Neural cell (in vitro differentiated cells): Measurements from ENCODE around the gene COBL.

Experiments
- EP300 ChIP-seq: fragments of 450-650 bp; conservative IDR thresholded peaks from 2 replicates; pipeline ENCODE4 v1.6.1; 2014; ENCODE audit warnings: antibody characterized with exemption, mild to moderate bottlenecking, moderate library complexity; ENCODE audit not compliant: poor library complexity, severe bottlenecking
- EZH2 ChIP-seq: fragments of 200-600, 300-800 bp; shearing (Covaris generic), sonication (generic); IDR thresholded peaks from 2 replicates; pipeline ENCODE4 v1.6.1; 2014; ENCODE audit warnings: antibody characterized with exemption, low read length, borderline replicate concordance, mild to moderate bottlenecking; ENCODE audit not compliant: insufficient read depth, poor library complexity, severe bottlenecking
- REST ChIP-seq: IDR thresholded peaks from 2 replicates; pipeline ENCODE4 v1.6.1; 2012; ENCODE audit warnings: borderline replicate concordance
- SMC3 ChIP-seq: fragments of 450-650 bp; conservative IDR thresholded peaks from 2 replicates; pipeline ENCODE4 v1.6.1; 2014; ENCODE audit warnings: antibody characterized with exemption, mild to moderate bottlenecking, moderate library complexity; ENCODE audit not compliant: poor library complexity
- TAF1 ChIP-seq: IDR thresholded peaks from 2 replicates; pipeline ENCODE4 v1.6.1; 2012; ENCODE audit warnings: low read depth
- TF ChIP-seq, protein P1 (sequence below): fragments of 450-650 bp; IDR thresholded peaks from 2 replicates; pipeline ENCODE4 v1.5.1; 2014; ENCODE audit warnings: antibody characterized with exemption, mild to moderate bottlenecking, moderate library complexity; ENCODE audit not compliant: poor library complexity, severe bottlenecking

GRCh38 chr7:51073171-51073570, 243.4 kb downstream of the COBL start:
- TF ChIP-seq, protein P1, sequence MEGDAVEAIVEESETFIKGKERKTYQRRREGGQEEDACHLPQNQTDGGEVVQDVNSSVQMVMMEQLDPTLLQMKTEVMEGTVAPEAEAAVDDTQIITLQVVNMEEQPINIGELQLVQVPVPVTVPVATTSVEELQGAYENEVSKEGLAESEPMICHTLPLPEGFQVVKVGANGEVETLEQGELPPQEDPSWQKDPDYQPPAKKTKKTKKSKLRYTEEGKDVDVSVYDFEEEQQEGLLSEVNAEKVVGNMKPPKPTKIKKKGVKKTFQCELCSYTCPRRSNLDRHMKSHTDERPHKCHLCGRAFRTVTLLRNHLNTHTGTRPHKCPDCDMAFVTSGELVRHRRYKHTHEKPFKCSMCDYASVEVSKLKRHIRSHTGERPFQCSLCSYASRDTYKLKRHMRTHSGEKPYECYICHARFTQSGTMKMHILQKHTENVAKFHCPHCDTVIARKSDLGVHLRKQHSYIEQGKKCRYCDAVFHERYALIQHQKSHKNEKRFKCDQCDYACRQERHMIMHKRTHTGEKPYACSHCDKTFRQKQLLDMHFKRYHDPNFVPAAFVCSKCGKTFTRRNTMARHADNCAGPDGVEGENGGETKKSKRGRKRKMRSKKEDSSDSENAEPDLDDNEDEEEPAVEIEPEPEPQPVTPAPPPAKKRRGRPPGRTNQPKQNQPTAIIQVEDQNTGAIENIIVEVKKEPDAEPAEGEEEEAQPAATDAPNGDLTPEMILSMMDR, result no peak
- TF ChIP-seq TAF1, result no peak
- no peak for TF ChIP-seq REST
- TF ChIP-seq EZH2, result no peak
- TF ChIP-seq EP300, result no peak
- TF ChIP-seq SMC3, result no peak
